Measurements from ENCODE around the gene BTBD17. TPM values are rescaled to one million over a fixed set of nuclear protein-coding genes. Genes with fewer than 3 reads are reported as not detected.
A peak's percentile ranks its signal among the peaks of the same experiment; 100 is the strongest.

The BTBD17 gene
- total and polyA plus RNA-seq, 12 donors: not detected

- 87 to 92% methylated on average over 7 of the region's 7 CpGs for WGBS, 2 donors
- ATAC-seq (no peak), DNase-seq (no peak)
- H3K27ac ChIP-seq: no peak overlapping the region
- H3K27me3 ChIP-seq: peaks cover 0 to 6% (median 0%) of the 10 kb centered on the region in 7 donors
- intact Hi-C loops (cut with DNase I): no loop called here
- TF ChIP-seq CTCF (IDR thresholded peaks at IDR 0.05): no peak
- H3K9me3 ChIP-seq: no peaks in the 10 kb centered on the region
- no peaks in the 10 kb centered on the region for H3K36me3 ChIP-seq
- peaks cover 0 to 4% (median 0%) of the 10 kb centered on the region in 9 donors for H3K4me1 ChIP-seq
- no peak overlapping the region for H3K4me3 ChIP-seq
These were observed 40.4 kb upstream of the BTBD17 start for GRCh38 chr17:74402048-74402447.

GRCh38 chr17:74396567-74396966 is 34.9 kb upstream of the BTBD17 start:
- H3K27me3 ChIP-seq: no peaks in the 10 kb centered on the region
- peaks cover 0 to 12% (median 0%) of the 10 kb centered on the region in 9 donors for H3K4me1 ChIP-seq
- no peak overlapping the region for H3K27ac ChIP-seq
- H3K36me3 ChIP-seq: no peaks in the 10 kb centered on the region
- WGBS, 2 donors: 91 to 93% methylated on average over 4 of the region's 4 CpGs
- intact Hi-C loops (cut with DNase I): no loop called here
- no peak overlapping the region for H3K4me3 ChIP-seq
- ATAC-seq: no peak
- peaks cover 0 to 5% (median 0%) of the 10 kb centered on the region in 11 donors for H3K9me3 ChIP-seq
- no peak for DNase-seq
- TF ChIP-seq CTCF (IDR thresholded peaks at IDR 0.05): no peak

GRCh38 chr17:74394977-74395376 is 33.3 kb upstream of the BTBD17 start:
- intact Hi-C loops (cut with DNase I): no loop called here
- TF ChIP-seq CTCF (IDR thresholded peaks at IDR 0.05): no peak
- Histone ChIP-seq H3K4me3 (no peak overlapping the region), H3K27ac (no peak overlapping the region), H3K27me3 (no peaks in the 10 kb centered on the region), H3K4me1 (peaks cover 0 to 23% (median 0%) of the 10 kb centered on the region in 9 donors), H3K9me3 (peaks cover 0 to 5% (median 0%) of the 10 kb centered on the region in 11 donors), H3K36me3 (no peaks in the 10 kb centered on the region)
- 91 to 92% methylated on average over 7 of the region's 7 CpGs for WGBS, 2 donors
- DNase-seq (no peak), ATAC-seq (peak in 1 of 8 donors; percentile 30)

GRCh38 chr17:74394275-74394950 is 32.7 kb upstream of the BTBD17 start:
- ATAC-seq: peak in 2 of 8 donors; percentile 51 to 56
- Histone ChIP-seq H3K4me1 (peaks cover 0 to 23% (median 0%) of the 10 kb centered on the region in 9 donors), H3K27ac (no peak overlapping the region), H3K36me3 (no peaks in the 10 kb centered on the region), H3K4me3 (no peak overlapping the region), H3K9me3 (peaks cover 0 to 5% (median 0%) of the 10 kb centered on the region in 11 donors), H3K27me3 (no peaks in the 10 kb centered on the region)
- 68 to 73% methylated on average over 12 of the region's 12 CpGs for WGBS, 2 donors
- no peak for TF ChIP-seq CTCF (IDR thresholded peaks at IDR 0.05)
- intact Hi-C loops (cut with DNase I): no loop called here
- DNase-seq: no peak

Measured in heart right ventricle (tissue), 16 donors.